Hypothalamus (tissue), 51 donors: ENCODE results near the gene SUV39H1.

ENCODE experiments used
- DNase-seq, 51 donors: peaks; one replicate each; lab custom pipeline; 2025; lab: John Stamatoyannopoulos, UW

The SUV39H1 gene

DNA sequence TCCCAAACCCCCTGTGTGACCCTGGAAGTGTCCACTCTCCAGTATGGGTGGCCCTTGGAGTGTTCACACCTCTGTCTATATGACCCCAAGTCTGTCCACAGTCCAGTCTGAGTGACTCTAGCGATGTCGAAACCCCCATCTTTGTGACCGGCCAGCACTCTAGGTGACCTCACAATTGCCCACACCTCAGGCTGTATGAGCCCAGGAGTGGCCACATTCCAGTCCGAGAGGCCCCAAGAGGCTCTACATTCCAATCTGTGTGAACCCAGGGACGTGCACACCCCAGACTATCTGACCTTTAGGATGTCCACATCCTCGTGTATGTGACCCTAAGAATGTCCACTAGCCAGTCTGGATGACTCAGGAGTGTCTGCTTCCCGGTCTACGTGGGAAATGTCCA, 57.7 kb downstream of the SUV39H1 start:
- no peak for DNase-seq
